Left lobe of liver (tissue), 2 donors: ENCODE data around the gene OR2Y1. TPM values are rescaled to one million over a fixed set of nuclear protein-coding genes. Genes with fewer than 3 reads are reported as not detected.
A peak's percentile ranks its signal among the peaks of the same experiment; 100 is the strongest.
"Not testable (repeated sequence)": the region's sequence is repeated elsewhere in the genome, so short reads cannot be mapped to it uniquely, and the experiment has no call there.

ENCODE experiments used
- ATAC-seq: fragments of 200-7000 bp; cut with Tn5 transposase; one replicate; pipeline ENCODE4 v1.9.1; 2020; ENCODE audit warnings: mild to moderate bottlenecking, moderate library complexity
- DNase-seq: peaks from one replicate; pipeline ENCODE4 v3.0.0-alpha.2; 2020; ENCODE audit warnings: low spot score
- total RNA-seq: library from RNA; stranded (reverse); gene quantifications from one replicate; pipeline ENCODE4 v1.2.1, GENCODE V29; 2021
- donor health status: DM: no; HTN: no; CAD: no; lungs with moderate emphysema.
- donor health status: DM: no; HTN: yes; CAD: no.

The OR2Y1 gene
- total RNA-seq, 1 donor from 2014 or later = not detected

GRCh38 chr5:180740953-180741352 lies 1.1 kb upstream of the OR2Y1 start:
- ATAC-seq, DNase-seq: not testable (repeated sequence)

- ATAC-seq = no peak
- DNase-seq = no peak
Observed at GRCh38 chr5:180739271-180739670, 587 bp downstream of the OR2Y1 start.

- DNase-seq (no peak), ATAC-seq (no peak)
Observed at GRCh38 chr5:180736536-180736935, 3.3 kb downstream of the OR2Y1 start.

- no peak for DNase-seq
- no peak for ATAC-seq
Observed at GRCh38 chr5:180724944-180725343, 14.9 kb downstream of the OR2Y1 start.

GRCh38 chr5:180723936-180724335 lies 15.9 kb downstream of the OR2Y1 start:
- DNase-seq (no peak), ATAC-seq (no peak)

GRCh38 chr5:180720486-180720885 lies 19.4 kb downstream of the OR2Y1 start:
- ATAC-seq (no peak), DNase-seq (no peak)

- no peak for ATAC-seq
Observed at GRCh38 chr5:180719781-180720180, 20.1 kb downstream of the OR2Y1 start.

GRCh38 chr5:180718810-180719453 lies 20.9 kb downstream of the OR2Y1 start:
- peak; percentile 68 for ATAC-seq
- no peak for DNase-seq

More at GRCh38 chr5:180719781-180720180, 20.1 kb downstream of the OR2Y1 start:
- no peak for DNase-seq

GRCh38 chr5:180717989-180718388 lies 21.9 kb downstream of the OR2Y1 start:
- no peak for DNase-seq

GRCh38 chr5:180704362-180704761 lies 35.5 kb downstream of the OR2Y1 start:
- no peak for ATAC-seq
- no peak for DNase-seq

More at GRCh38 chr5:180717989-180718388, 21.9 kb downstream of the OR2Y1 start:
- ATAC-seq = no peak

- DNase-seq (no peak), ATAC-seq (no peak)
Observed at GRCh38 chr5:180703912-180704311, 35.9 kb downstream of the OR2Y1 start.

- DNase-seq, ATAC-seq: not testable (repeated sequence)
Observed at GRCh38 chr5:180703371-180703770, 36.5 kb downstream of the OR2Y1 start.

- not testable (repeated sequence) for ATAC-seq, DNase-seq
Observed at GRCh38 chr5:180700440-180700839, 39.4 kb downstream of the OR2Y1 start.

- DNase-seq = no peak
- ATAC-seq = no peak
Observed at GRCh38 chr5:180699042-180699441, 40.8 kb downstream of the OR2Y1 start.

- no peak for ATAC-seq
Observed at GRCh38 chr5:180696116-180696515, 43.7 kb downstream of the OR2Y1 start.

GRCh38 chr5:180692429-180692828 lies 47.4 kb downstream of the OR2Y1 start:
- DNase-seq = no peak
- ATAC-seq = no peak

More at GRCh38 chr5:180696116-180696515, 43.7 kb downstream of the OR2Y1 start:
- no peak for DNase-seq

- no peak for DNase-seq
- ATAC-seq = no peak
Observed at GRCh38 chr5:180691046-180691445, 48.8 kb downstream of the OR2Y1 start.

- ATAC-seq (no peak), DNase-seq (no peak)
Observed at GRCh38 chr5:180690562-180690961, 49.3 kb downstream of the OR2Y1 start.

- ATAC-seq (no peak), DNase-seq (no peak)
Observed at GRCh38 chr5:180689775-180690174, 50.1 kb downstream of the OR2Y1 start.
